Activated CD4-positive, CD25-positive, alpha-beta regulatory T cell treated with anti-CD3 and anti-CD28 coated beads, Interleukin-2, amount 50 U/mL, for 72 hours (primary cell): ENCODE measurements around the gene KLC1.
A peak's percentile ranks its signal among the peaks of the same experiment; 100 is the strongest.
"Not testable (repeated sequence)": the region's sequence is repeated elsewhere in the genome, so short reads cannot be mapped to it uniquely, and the experiment has no call there.

Source experiments
- DNase-seq: peaks from one replicate; pipeline ENCODE4 v3.0.0; 2021

Gene KLC1

GRCh38 chr14:103628684-103629502, at the start of gene KLC1:
Gene KLC1, plus strand, starts transcription at chr14:103629211. Its CDS starts 25,354 bp downstream, at chr14:103654565.
- peak; percentile 92 for DNase-seq

DNA sequence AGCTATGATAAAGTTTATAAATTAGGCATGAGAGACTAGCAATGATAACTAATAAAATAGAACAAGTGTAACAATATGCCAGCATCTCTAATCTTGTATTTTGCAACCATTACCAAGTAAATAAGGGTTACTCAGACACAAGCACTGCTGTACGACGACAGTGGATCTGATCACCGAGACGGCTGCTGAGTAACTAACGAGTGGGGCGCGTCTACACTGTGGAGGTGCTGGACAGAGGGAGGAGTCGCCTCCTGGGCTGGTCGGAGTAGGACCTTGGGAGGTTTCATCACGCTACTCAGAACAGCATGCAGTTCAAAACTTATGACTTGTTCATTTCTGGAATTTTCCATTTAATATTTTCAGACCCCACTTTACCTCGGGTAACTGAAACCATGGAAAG, 47.8 kb upstream of the KLC1 start:
- DNase-seq: no peak

DNA sequence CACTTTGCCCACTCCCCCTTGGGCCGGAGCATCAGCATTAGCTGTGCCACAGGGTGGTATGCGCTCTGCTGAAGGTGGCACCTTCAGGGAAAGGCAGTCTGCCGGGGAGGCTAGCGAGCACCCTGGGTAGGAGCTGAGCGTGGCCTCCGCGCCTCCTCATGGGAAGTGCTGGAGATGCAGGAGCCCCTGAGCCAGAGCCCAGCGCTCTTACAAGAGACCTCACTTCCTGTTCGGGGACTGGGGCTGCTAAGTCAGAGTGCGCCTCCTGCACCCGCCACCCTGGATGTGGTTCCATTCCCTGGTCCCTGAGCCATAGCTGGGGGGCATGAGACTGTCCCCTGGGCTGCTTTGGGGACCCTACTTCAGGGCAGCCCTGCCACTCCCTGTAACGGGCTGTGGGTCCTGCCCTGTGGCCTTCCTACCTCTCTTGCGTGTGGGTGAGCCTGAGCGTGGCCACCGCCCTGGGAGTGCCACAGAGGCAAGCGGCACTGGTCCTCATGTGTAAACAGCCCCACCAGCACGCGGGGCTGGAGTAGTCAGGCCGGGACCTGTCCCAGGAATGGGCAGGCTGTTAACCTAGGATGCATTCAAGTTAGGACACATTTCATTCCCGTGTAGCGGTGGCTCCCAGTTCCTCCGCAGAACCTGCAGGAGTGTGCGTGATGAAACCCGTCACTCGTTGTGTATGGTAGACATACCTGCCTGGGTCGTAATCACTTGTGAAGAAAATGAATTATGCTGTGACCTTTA, 46.9 kb upstream of the KLC1 start:
- no peak for DNase-seq

DNA sequence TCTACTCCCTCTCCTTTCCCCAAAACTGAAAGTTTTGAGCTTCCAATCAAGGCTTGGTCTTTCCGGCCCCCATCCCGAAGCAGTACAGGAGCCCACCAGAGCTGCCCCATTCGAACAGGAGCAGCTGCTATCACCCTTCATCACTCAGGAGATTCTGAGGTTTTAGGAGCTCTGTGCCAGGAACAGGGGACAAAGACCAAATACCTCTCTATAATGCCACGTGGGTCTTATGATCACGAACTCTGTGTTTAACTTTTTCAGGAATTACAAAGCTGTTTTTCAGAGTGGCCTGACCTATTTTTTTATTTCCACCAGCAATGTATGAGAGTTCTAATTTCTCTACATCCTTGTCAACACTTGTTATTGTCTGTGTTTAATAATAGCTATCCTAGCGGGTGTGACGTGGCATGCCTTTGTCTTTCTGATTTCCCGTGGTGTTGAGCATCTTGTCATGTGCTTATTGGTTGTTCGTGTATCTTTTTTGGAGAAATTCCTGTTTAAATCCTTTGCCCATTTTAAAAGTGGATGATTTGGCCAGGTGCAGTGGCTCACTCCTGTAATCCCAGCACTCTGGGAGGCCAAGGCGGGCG, 44.6 kb upstream of the KLC1 start:
- no peak for DNase-seq

- DNase-seq: no peak
Observed at GRCh38 chr14:103593577-103593976, 35.4 kb upstream of the KLC1 start.

DNA sequence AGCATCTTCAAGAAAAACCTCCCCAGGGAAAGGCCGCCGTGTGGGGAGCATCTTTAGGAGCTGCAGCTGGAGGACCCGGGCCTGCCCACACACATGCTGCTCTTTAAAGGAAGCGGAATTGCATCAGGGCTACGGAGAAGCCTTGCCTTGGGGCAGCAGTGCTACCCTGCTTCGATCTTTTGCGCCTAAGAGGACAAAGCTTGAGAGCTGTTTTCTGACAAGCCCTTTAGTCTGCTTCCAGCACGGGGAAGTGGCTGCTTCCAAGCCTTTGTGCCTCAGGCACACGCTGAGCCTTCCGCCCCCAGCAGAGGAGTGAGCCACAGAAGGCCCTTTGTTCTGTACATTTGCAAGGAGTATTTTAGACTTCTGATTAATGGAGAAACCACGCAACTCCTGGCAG, 34.7 kb upstream of the KLC1 start:
- DNase-seq: no peak

DNA sequence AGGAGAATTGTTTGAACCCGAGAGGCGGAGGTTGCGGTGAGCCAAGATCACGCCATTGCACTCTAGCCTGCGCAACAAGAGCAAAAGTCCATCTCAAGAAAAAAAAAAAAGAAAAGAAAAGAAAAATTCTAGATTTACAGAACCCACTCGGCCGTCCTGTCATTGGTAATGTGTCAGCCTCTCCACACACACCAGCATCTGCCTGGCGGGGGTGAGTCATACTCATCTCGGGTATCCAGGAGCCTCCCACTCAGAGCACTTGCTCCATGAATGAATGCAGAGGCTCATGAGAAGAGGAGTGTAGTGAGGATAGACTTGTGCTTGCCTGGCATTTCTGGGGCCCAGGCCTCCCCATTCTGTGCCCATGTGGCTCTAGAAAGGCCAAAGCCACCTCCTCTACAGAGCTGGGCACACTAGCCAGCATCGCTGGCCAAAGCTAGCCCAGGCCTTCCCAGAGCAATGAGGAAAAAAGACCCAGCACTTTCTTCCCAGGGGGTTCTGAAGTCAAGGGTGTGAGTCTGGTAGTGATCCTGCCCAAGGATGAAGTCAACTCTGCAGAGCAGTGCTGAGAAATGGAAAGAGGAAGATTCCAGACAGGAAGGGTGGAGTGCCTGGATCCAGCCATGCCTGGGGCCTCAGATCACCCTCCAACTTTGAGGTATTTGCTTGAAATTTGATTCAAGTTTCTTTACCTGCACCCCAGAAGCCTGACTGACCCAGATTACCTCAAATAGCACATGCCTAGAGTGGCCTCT, 31.2 kb upstream of the KLC1 start:
- DNase-seq: no peak

DNA sequence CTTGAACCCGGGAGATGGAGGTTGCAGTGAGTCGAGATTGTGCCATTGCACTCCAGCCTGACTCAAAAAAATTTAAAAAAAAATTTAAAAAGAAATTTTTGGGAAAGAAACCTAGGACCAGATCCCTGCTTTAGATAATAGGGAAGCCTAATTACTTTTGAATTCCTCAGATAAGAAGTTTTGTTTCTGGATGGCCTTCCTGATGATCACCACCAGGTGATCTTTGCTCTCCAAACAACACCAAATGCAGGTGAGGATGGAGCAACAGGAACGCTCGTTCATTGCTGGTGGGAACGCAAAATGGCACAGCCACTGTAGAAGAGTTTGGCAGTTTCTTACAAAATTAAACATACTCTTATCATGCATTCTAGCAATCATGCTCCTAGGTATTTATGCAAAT, 28.5 kb upstream of the KLC1 start:
- no peak for DNase-seq

GRCh38 chr14:103604620-103605019, 24.4 kb upstream of the KLC1 start:
- no peak for DNase-seq

GRCh38 chr14:103606963-103607668, 21.9 kb upstream of the KLC1 start:
- peak; percentile 56 for DNase-seq

GRCh38 chr14:103607822-103608221, 21.2 kb upstream of the KLC1 start:
- DNase-seq: no peak

DNA sequence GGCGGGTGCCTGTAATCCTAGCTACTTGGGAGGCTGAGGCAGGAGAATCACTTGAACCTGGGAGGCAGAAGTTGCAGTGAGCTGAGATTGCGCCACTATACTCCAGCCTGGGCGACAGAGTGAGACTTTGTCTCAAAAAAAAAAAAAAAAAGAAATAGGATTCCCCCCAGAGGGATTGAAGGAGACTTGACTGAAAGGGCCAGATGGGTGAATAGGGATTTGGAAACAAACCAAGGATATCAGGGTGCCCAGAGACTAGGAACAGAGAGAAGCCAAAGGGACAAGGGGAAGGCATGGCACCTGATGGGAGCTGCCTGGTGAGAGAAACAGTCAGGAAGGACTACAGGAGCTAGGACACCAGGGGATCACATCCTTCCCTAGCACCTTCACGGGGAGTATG, 19.9 kb upstream of the KLC1 start:
- DNase-seq: not testable (repeated sequence)

- no peak for DNase-seq
Observed at GRCh38 chr14:103611215-103611614, 17.8 kb upstream of the KLC1 start.

DNA sequence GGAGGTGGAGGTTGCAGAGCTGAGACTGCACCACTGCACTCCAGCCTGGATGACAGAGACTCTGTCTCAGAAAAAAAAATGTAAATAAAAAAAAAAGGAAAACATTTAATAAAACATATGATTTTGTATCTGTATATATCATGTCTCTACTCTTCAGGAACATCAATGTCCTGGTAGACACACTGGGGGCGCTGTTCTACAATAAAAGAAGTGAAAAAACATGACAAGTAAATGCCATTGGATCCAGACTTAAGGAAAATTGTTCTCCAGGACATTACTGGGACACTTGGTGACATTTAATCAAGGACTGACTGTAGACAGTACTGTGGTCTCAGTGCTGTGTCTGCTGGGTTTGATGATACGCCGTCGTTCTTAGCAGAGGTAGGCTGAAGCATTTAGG, 15.5 kb upstream of the KLC1 start:
- no peak for DNase-seq

- DNase-seq: no peak
Observed at GRCh38 chr14:103616635-103617300, 12.2 kb upstream of the KLC1 start.

DNA sequence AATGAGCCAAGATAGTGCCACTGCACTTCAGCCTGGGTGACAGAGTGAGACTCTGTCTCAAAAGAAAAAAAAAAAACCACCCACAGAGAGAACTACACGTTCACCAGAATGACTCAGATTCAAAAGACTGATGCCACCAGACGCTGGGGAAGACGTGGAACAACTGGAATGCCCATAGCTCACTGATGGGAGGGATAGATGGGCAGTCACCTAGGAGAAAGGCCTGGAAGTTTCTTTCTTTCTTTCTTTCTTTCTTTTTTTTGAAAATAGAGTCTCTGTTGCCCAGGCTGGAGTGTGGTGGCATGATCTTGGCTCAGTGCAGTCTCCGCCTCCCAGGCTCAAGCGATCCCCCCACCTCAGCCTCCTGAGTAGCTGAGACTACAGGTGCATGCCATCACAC, 10.0 kb upstream of the KLC1 start:
- DNase-seq: no peak

DNA sequence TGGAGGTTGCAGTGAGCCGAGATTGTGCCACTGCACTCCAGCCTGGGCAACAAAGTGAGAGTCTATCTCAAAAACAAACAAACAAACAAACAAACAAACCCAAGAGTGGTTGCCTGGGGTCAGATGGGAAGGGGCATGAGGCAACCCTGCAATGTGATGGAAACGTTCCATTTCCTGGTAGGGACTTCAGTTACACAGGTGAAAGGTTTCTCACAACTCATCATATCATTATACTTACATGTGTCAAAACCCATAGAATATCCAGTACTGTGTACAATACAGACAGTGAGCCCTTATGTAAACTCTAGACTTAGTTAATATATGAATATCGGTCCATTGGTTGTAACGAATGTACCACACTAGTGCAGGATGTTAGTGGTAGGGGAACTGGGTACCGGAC, 7.2 kb upstream of the KLC1 start:
- no peak for DNase-seq

DNA sequence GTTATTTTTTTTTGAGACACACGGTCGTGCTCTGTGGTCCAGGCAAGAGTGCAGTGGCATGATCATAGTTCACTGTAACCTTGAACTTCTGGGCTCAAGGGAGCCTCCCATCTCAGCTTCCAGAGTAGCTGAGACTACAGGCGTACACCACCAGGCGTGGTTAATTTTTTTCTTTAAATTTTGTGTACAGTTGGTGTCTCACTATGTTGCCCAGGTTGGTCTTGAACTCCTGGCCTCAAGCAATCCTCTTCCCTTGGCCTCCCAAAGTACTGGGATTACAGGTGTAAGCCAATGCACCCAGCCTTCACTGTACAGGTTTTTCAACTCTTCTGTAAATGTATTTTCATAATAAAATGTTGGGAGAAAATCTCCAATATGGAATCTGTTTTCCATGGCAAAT, 5.7 kb upstream of the KLC1 start:
- DNase-seq: no peak

- no peak for DNase-seq
Observed at GRCh38 chr14:103623883-103624482, 5.0 kb upstream of the KLC1 start.

DNA sequence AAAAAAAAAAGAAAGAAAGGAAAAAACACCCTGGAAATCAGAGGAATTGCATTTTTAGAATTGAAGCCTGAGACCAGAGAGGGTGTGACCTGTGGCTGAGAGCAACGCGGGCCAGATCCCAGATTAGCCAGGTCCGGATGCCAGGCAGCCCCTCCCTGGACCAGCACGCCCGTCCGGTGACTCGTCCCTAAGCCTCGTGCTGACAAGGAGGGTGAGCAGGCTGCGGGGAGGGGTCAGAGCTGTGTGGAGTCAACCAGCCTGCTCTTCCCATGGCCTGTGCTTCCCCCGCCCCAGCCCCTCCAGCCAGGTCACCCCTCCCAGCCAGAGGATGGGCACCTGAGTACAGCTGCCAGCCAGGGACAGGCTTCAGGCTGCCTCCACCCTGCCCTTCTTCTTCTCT, 4.2 kb upstream of the KLC1 start:
- no peak for DNase-seq

GRCh38 chr14:103625356-103626095, 3.5 kb upstream of the KLC1 start:
- no peak for DNase-seq
